ENCODE results near the gene YPEL4.

DNA sequence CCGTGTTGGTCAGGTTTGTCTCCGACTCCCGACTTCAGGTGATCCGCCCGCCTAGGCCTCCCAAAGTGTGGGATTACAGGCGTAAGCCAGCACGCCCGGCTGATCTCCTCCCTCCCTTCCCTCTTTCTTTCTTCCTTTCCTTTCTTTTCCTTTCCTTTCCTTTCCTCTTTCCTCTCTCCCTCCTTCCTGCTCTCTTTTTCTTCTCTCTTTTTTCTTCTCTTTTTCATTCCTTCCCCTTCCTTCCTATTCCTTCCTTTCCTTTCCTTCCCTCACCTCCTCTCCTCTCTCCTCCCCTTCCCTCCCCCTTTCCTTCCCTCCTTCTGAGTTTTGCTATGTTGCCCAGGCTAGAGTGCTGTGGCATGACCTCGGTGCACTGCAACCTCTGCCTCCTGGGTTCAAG is 14.3 kb upstream of the YPEL4 start:
- TF ChIP-seq, protein P1, sequence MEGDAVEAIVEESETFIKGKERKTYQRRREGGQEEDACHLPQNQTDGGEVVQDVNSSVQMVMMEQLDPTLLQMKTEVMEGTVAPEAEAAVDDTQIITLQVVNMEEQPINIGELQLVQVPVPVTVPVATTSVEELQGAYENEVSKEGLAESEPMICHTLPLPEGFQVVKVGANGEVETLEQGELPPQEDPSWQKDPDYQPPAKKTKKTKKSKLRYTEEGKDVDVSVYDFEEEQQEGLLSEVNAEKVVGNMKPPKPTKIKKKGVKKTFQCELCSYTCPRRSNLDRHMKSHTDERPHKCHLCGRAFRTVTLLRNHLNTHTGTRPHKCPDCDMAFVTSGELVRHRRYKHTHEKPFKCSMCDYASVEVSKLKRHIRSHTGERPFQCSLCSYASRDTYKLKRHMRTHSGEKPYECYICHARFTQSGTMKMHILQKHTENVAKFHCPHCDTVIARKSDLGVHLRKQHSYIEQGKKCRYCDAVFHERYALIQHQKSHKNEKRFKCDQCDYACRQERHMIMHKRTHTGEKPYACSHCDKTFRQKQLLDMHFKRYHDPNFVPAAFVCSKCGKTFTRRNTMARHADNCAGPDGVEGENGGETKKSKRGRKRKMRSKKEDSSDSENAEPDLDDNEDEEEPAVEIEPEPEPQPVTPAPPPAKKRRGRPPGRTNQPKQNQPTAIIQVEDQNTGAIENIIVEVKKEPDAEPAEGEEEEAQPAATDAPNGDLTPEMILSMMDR (conservative IDR thresholded peaks at IDR 0.05; ENCODE audit: low read depth, low read length) = no peak
- no peak for TF ChIP-seq EZH2 (IDR thresholded peaks at IDR 0.05; ENCODE audit: borderline replicate concordance, low read depth, low read length, poor library complexity, severe bottlenecking)
